ENCODE data around the gene CDK5RAP2. TPM values are rescaled to one million over a fixed set of nuclear protein-coding genes. Genes with fewer than 3 reads are reported as not detected.

CDK5RAP2 gene
- total RNA-seq, 4 donors from 2014 or later: 41.6 to 77.2 (median 43.2) TPM

GRCh38 chr9:120363697-120364096 is 216.3 kb downstream of the CDK5RAP2 start:
- H3K27ac ChIP-seq: no peak overlapping the region
- no peaks in the 10 kb centered on the region for H3K9me3 ChIP-seq
- no peaks in the 10 kb centered on the region for H3K4me1 ChIP-seq
- H3K4me3 ChIP-seq: no peak overlapping the region
- H3K36me3 ChIP-seq: no peaks in the 10 kb centered on the region
- no peak for TF ChIP-seq EP300 (IDR thresholded peaks at IDR 0.05)
- TF ChIP-seq CTCF (IDR thresholded peaks at IDR 0.05): no peak
- no peak for TF ChIP-seq POLR2AphosphoS5 (IDR thresholded peaks at IDR 0.05)
- TF ChIP-seq POLR2A (IDR thresholded peaks at IDR 0.05): no peak
- no peaks in the 10 kb centered on the region for H3K27me3 ChIP-seq
- WGBS, 2 donors (ENCODE audit: low coverage in 1 of 2): 33% methylated on average over 1 of the region's 2 CpGs; no CpG with 5 or more reads in 1 of the 2 donors
- no peak for ATAC-seq

GRCh38 chr9:120362446-120362845 is 217.5 kb downstream of the CDK5RAP2 start:
- no peak for ATAC-seq
- 76 to 90% methylated on average over 1 to 2 of the region's 3 CpGs for WGBS, 2 donors (ENCODE audit: low coverage in 1 of 2)
- no peak for TF ChIP-seq POLR2AphosphoS5 (IDR thresholded peaks at IDR 0.05)

GRCh38 chr9:120361551-120361950 is 218.4 kb downstream of the CDK5RAP2 start:
- 91 to 100% methylated on average over 3 to 4 of the region's 4 CpGs for WGBS, 2 donors (ENCODE audit: low coverage in 1 of 2)
- no peak overlapping the region for H3K27ac ChIP-seq
- no peaks in the 10 kb centered on the region for H3K4me1 ChIP-seq
- ATAC-seq: no peak
- no peaks in the 10 kb centered on the region for H3K9me3 ChIP-seq
- TF ChIP-seq POLR2AphosphoS5 (IDR thresholded peaks at IDR 0.05) (no peak), EP300 (IDR thresholded peaks at IDR 0.05) (no peak), POLR2A (IDR thresholded peaks at IDR 0.05) (no peak), CTCF (IDR thresholded peaks at IDR 0.05) (no peak)
- no peaks in the 10 kb centered on the region for H3K36me3 ChIP-seq
- H3K4me3 ChIP-seq: no peak overlapping the region
- H3K27me3 ChIP-seq: no peaks in the 10 kb centered on the region

More at GRCh38 chr9:120362446-120362845, 217.5 kb downstream of the CDK5RAP2 start:
- Histone ChIP-seq H3K4me1 (no peaks in the 10 kb centered on the region), H3K27ac (no peak overlapping the region), H3K36me3 (no peaks in the 10 kb centered on the region), H3K27me3 (no peaks in the 10 kb centered on the region), H3K9me3 (no peaks in the 10 kb centered on the region), H3K4me3 (no peak overlapping the region)

- Histone ChIP-seq H3K9me3 (no peaks in the 10 kb centered on the region), H3K4me3 (no peak overlapping the region), H3K36me3 (no peaks in the 10 kb centered on the region), H3K4me1 (no peaks in the 10 kb centered on the region), H3K27ac (no peak overlapping the region), H3K27me3 (no peaks in the 10 kb centered on the region)
- WGBS, 2 donors (ENCODE audit: low coverage in 1 of 2): 90% methylated on average over 2 of the region's 4 CpGs; no CpG with 5 or more reads in 1 of the 2 donors
- no peak for ATAC-seq
- no peak for TF ChIP-seq POLR2A (IDR thresholded peaks at IDR 0.05)
- no peak for TF ChIP-seq CTCF (IDR thresholded peaks at IDR 0.05)
- no peak for TF ChIP-seq EP300 (IDR thresholded peaks at IDR 0.05)
- TF ChIP-seq POLR2AphosphoS5 (IDR thresholded peaks at IDR 0.05): no peak
These were observed 219.5 kb downstream of the CDK5RAP2 start for GRCh38 chr9:120360510-120360909.

- Histone ChIP-seq H3K27me3 (no peaks in the 10 kb centered on the region), H3K4me3 (no peak overlapping the region), H3K4me1 (no peaks in the 10 kb centered on the region), H3K9me3 (no peaks in the 10 kb centered on the region), H3K27ac (no peak overlapping the region), H3K36me3 (no peaks in the 10 kb centered on the region)
- ATAC-seq: no peak
- 83 to 85% methylated on average over 4 of the region's 4 CpGs for WGBS, 2 donors (ENCODE audit: low coverage in 1 of 2)
- TF ChIP-seq EP300 (IDR thresholded peaks at IDR 0.05): no peak
- TF ChIP-seq POLR2A (IDR thresholded peaks at IDR 0.05): no peak
- no peak for TF ChIP-seq CTCF (IDR thresholded peaks at IDR 0.05)
- no peak for TF ChIP-seq POLR2AphosphoS5 (IDR thresholded peaks at IDR 0.05)
These were observed 219.9 kb downstream of the CDK5RAP2 start for GRCh38 chr9:120360046-120360445.
